ENCODE results near the gene PRKN.

The PRKN gene

GRCh38 chr6:161493576-161494118, 1233.9 kb downstream of the PRKN start:
- no peak overlapping the region for H3K4me3 ChIP-seq (replicated peaks; ENCODE audit: low read depth, low read length)
- DNase-seq (ENCODE audit: low read depth) = no peak
- no peak for TF ChIP-seq CTCF (IDR thresholded peaks at IDR 0.05; ENCODE audit: low read length, missing control alignments)

GRCh38 chr6:161489626-161490306, 1237.8 kb downstream of the PRKN start:
- no peak for DNase-seq (ENCODE audit: low read depth)
- TF ChIP-seq CTCF (IDR thresholded peaks at IDR 0.05; ENCODE audit: low read length, missing control alignments) = no peak
- no peak overlapping the region for H3K4me3 ChIP-seq (replicated peaks; ENCODE audit: low read depth, low read length)

GRCh38 chr6:161487694-161488093, 1239.9 kb downstream of the PRKN start:
- peak; percentile 27 for DNase-seq (ENCODE audit: low read depth)
- no peak for TF ChIP-seq CTCF (IDR thresholded peaks at IDR 0.05; ENCODE audit: low read length, missing control alignments)

GRCh38 chr6:161487217-161487531, 1240.4 kb downstream of the PRKN start:
- no peak for DNase-seq (ENCODE audit: low read depth)
- H3K4me3 ChIP-seq (replicated peaks; ENCODE audit: low read depth, low read length) = no peak overlapping the region
- TF ChIP-seq CTCF (IDR thresholded peaks at IDR 0.05; ENCODE audit: low read length, missing control alignments) = no peak

More at GRCh38 chr6:161487694-161488093, 1239.9 kb downstream of the PRKN start:
- no peak overlapping the region for H3K4me3 ChIP-seq (replicated peaks; ENCODE audit: low read depth, low read length)

- no peak for TF ChIP-seq CTCF (IDR thresholded peaks at IDR 0.05; ENCODE audit: low read length, missing control alignments)
- DNase-seq (ENCODE audit: low read depth) = peak; percentile 59
- no peak overlapping the region for H3K4me3 ChIP-seq (replicated peaks; ENCODE audit: low read depth, low read length)
Measured at GRCh38 chr6:161486361-161487216, 1241.0 kb downstream of the PRKN start.

GRCh38 chr6:161482517-161482858, 1245.1 kb downstream of the PRKN start:
- no peak for DNase-seq (ENCODE audit: low read depth)
- TF ChIP-seq CTCF (IDR thresholded peaks at IDR 0.05; ENCODE audit: low read length, missing control alignments) = no peak
- H3K4me3 ChIP-seq (replicated peaks; ENCODE audit: low read depth, low read length) = no peak overlapping the region
